Ammon's horn (tissue), 1 donor: ENCODE data around the gene CCSER1.

Experiments
- DNase-seq: peaks from one replicate; pipeline ENCODE4 v3.0.0-alpha.2; 2016; ENCODE audit warnings: low spot score

CCSER1 gene

GRCh38 chr4:90127223-90127705, at the start of gene CCSER1:
Gene CCSER1 (plus strand): TSS chr4:90127394.
- peak; percentile 75 for DNase-seq

- DNase-seq: no peak
Measured at GRCh38 chr4:90078440-90078839, 48.8 kb upstream of the CCSER1 start.

DNA sequence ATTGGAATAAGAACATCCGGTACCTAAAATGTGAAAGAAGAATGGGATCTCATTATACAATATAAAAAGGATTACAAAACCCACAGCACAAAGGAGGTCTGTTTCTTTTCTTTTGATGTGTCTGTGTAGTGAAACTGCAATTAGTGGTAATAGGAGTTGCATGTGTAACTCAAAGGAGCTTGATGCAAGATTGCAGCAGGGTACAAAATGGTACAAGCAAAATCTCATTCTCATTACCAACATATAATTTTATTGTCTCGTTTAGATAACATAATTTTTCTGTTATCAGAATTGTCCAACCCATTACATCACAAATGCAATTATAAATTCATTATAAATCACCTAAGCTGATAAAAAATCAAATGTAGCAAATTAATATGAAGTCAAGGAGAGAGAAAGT, 47.1 kb upstream of the CCSER1 start:
- no peak for DNase-seq

DNA sequence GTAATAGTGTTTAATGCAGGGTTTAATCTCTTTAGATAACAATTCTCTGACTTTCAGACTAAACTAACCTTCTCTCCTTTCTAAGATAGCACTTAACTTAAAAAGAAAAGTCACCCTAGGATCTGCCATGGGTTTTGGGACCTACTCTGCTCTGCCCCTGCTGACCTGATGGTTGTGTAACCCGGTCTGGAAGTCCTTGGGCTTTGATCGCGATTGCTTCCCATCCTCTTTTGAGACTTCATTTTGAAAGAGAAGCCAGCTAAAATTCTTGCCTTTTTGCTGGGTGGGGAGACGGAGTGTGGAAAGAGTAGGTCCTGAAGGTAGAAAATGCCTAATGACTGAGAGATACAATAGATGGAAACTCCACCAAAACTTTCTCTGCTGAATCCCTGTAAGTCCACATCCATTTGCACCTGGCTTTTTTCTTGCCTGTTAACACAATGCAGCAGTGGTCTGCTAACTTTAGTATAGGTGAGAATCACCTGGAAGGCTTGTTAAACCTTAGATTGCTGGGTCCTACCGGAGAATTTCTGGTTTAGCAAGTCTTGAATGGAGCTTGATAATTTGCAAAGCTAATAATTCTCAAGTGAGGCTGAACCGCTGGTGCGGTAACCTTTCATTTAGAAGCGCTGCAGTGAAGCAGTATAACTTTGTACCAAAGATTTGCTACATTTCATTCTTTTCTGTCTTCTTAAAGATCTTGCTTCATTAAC, 45.6 kb upstream of the CCSER1 start:
- DNase-seq: no peak

DNA sequence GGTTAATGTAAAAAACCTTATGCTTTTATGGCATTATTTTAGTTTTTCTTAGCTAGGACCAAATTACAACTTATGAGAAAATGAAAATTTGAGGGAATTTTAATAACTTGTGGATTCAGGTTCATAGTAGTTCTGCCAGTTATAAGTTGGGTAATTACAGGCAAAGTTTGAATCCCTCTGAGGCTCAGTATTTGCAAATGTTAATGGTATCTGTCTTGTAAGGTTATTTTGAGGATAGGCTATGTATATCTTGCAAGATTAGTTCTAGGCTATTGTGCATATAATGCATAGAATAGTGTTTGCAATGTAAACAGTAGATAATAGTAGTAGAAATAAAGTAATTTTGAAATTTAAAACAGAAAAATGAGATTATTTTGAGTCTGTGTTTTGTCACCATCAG, 44.7 kb upstream of the CCSER1 start:
- DNase-seq: no peak

- no peak for DNase-seq
Measured at GRCh38 chr4:90084277-90084966, 42.8 kb upstream of the CCSER1 start.

- DNase-seq: no peak
Measured at GRCh38 chr4:90084967-90085295, 42.3 kb upstream of the CCSER1 start.

GRCh38 chr4:90093526-90093925, 33.7 kb upstream of the CCSER1 start:
- DNase-seq: no peak

DNA sequence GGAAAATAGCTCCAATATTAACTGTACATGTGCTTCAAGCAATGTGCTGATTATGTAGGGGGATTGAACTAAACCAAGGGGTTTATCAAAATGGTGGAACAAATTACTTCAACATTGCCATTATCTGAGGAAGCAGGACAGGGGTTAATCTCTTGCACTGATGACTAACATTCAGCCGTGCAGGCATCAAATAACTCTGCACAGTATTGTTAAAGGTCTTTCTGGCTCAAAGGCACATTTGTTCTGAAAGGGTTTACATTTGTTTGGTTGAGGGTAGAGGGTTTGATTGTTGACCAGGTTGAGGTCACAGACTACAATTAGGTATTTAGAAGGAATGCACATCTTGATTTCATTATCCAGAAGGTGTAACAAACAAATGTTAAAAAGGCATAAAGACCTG, 32.2 kb upstream of the CCSER1 start:
- DNase-seq: no peak

GRCh38 chr4:90099812-90100211, 27.4 kb upstream of the CCSER1 start:
- DNase-seq: no peak

GRCh38 chr4:90103991-90104390, 23.2 kb upstream of the CCSER1 start:
- no peak for DNase-seq

DNA sequence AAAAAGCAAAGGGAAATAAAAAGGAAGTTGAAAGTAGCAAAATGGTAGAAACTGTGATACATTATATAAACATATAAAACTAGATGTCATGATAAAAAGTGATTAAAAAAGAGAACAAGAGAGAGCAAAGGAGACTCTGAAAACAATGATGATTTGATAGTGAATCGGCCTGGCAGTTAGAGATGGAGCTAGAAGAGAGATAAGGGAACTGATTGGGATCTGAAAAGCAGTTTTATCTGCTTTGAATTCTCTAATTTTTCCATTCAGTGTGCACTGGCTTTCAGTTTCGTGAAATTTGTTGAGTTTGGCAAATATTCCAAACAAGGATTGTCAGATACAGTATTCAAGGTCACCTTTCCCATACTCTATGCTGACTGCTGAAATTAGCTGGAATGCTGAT, 21.9 kb upstream of the CCSER1 start:
- DNase-seq: no peak

DNA sequence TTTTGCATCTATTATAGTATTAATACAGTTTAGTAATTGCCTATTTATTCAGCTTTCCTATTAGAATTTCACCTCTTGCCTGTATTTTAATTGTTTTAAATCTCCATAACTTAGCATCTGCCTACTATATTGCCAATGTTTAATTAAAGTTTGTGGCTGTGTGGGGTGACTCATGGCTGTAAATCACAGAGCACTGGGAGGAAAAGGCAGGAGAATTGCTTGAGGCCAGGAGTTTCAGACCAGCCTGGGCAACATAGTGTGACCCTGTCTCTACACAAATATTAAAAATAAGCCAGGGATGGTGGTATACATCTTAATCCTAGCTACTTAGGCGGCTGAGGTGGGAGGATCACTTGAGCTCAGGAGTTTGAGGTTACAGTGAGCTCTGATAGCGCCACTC, 14.5 kb upstream of the CCSER1 start:
- DNase-seq: no peak

DNA sequence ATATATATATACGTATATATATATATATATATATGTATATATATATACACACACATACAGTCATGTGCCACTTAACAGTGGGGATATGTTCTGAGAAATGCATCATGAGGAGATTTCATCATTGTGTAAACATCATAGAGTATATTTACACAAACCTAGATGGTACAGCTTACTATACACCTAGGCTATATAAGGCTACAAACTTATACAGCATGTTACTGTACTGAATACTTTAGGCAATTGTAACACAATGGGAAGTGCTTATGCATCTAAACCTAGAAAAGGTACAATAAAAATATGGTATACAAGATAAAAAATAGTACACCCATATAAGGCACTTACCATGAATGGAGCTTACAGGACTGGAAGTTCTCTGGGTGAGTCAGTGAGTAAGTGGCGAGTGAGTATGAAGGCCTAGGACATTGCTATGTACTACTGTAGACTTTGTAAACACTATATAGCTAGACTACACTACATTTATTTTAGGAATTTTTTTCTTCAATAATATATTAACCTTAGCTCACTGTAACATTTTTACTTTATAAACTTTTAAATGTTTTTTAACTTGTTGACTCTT, 13.2 kb upstream of the CCSER1 start:
- DNase-seq: no peak

GRCh38 chr4:90118527-90119195, 8.5 kb upstream of the CCSER1 start:
- DNase-seq: no peak

DNA sequence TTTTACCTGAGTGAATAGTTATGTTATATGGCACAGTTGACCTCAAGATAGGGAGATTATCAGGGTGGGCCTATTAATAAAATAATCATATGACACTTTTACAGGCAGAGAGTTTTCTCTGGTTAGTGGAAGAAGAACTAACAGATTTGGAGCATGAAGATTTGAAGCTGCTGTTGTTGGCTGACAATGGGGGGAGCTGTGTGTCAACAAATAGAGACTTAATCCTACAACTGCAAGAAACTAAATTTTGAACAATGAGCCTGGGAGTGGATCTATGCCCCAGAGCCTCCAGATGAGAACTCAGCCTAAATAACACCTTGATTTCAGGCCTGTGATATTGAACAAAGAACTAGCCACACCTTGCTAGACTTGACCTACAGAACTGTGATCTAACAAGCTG, 7.2 kb upstream of the CCSER1 start:
- DNase-seq: no peak

DNA sequence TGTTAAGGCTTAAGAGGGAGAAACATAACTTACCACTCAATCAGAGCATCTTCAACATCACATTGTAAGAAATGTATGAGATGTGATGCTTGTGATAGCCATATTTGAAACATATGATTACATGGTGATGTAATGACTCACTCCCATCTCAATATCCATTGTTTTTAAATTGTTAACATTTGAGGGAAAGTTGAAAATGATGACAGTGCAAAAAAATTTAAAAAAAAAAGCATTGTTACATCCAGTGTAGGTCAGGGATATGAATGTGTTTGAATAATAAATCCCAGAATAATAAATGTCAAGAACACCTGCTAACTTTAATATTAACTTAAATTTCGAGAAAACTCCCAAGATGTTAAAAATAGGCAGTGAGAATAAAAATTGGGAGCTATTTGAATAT, 6.4 kb upstream of the CCSER1 start:
- DNase-seq: no peak

DNA sequence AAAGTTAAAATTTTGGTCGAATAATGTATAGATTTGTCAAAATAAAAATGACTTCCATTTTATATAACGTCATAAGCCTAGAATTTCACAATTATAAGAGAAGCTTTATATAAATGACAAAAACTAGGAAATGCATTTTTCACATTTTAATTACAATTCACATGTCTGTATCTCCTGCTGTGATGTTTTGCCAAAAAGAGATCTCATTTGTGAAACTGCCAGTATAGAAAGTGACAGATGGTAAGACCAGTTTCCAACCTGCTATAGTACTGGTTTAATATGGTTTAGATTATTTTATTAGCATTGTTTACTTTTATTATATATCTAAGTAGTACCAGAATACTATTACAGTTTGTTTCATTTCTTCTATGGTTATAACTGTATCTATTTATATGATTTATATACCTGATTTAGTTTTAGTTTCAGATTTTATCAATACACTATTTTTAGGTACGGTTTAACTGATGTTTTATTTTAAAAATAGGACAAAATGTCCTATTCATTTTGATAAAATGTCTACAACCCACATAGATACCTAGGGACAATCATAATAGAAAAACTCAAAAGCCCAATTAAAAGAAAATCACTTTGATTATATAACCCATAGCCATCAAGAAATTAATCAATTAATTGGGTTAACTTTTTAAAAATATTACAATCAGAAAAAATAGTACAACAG, 5.4 kb upstream of the CCSER1 start:
- DNase-seq: no peak

GRCh38 chr4:90122355-90122748, 4.8 kb upstream of the CCSER1 start:
- no peak for DNase-seq

GRCh38 chr4:90124276-90124675, 2.9 kb upstream of the CCSER1 start:
- no peak for DNase-seq

GRCh38 chr4:90126805-90127204, 389 bp upstream of the CCSER1 start:
- DNase-seq: no peak

DNA sequence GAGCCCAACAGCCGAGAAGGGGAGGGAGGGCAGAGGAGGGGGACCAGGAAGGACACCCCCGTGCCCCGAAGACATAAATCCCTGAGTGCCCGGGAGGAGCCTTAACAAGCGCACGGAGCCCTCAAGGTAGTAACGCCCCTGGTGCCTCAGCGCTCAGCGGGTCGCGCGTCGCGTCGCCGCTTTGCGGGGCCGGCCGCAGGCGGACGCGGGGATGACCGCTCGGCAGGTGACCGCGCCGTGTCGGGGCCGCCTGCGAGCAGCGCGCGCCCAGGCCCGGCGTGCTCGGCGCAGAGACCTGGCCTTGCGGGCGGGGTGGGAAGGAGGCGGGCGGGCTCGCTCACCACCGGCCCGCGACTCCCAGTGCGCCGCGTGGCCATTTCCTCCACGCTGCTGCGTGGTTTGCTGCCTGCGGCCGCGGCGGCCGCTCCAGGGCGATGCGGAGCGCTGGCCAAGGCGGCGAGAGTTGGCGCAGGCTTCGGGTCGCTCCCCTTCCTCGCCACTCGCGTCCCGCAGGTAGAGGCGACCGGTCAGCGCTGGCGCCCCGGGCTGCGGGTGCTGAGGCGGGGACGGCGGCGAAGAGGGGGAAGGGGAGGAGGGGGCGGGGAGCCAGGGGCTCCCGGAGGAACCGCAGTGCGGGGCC, 632 bp downstream of the CCSER1 start:
- DNase-seq: no peak
